HFFc6 (cell line): ENCODE results near the gene SPRING1. TPM values are rescaled to one million over a fixed set of nuclear protein-coding genes. Genes with fewer than 3 reads are reported as not detected.

Source experiments
- DNase-seq: peaks from one replicate; pipeline ENCODE4 v3.0.0-alpha.2; 2018
- H3K27ac Mint-ChIP-seq: 2 replicates; pipeline ENCODE4 v1.8.0; 2020; ENCODE audit warnings: mild to moderate bottlenecking, mixed read lengths
- H3K27me3 Mint-ChIP-seq: 2 replicates; pipeline ENCODE4 v1.8.0; 2021; ENCODE audit warnings: mild to moderate bottlenecking, moderate library complexity, mixed read lengths; ENCODE audit not compliant: insufficient read depth
- H3K36me3 Mint-ChIP-seq: 2 replicates; pipeline ENCODE4 v1.8.0; 2021; ENCODE audit warnings: low read depth, mixed read lengths
- H3K4me1 Mint-ChIP-seq: 2 replicates; pipeline ENCODE4 v1.8.0; 2020; ENCODE audit warnings: low read depth, mixed read lengths
- H3K4me3 Mint-ChIP-seq: 2 replicates; pipeline ENCODE4 v1.8.0; 2020; ENCODE audit warnings: mild to moderate bottlenecking, moderate library complexity, mixed read lengths
- H3K9me3 Mint-ChIP-seq: 2 replicates; pipeline ENCODE4 v1.8.0; 2020; ENCODE audit warnings: mild to moderate bottlenecking, mixed read lengths
- total RNA-seq, 6 experiments: library from RNA; stranded (reverse); fragmentation: NEBNext Ultra II Directional; extraction: Animal tissue kit (Norgen Biotek cat#: 25700); gene quantifications; 2 replicates in 1 of 6; 3 replicates in 5 of 6; pipeline ENCODE4 v1.2.3, GENCODE V29; 2021
- TF ChIP-seq, protein P1 (sequence below): fragments of 200-600 bp; sonication (generic); IDR thresholded peaks from 2 replicates; pipeline ENCODE4 v1.5.0; 2021; ENCODE audit warnings: antibody characterized with exemption, mild to moderate bottlenecking

SPRING1 gene
- total RNA-seq, 6 experiments from 2014 or later: 29.3 to 39.5 (median 35.8) TPM

DNA sequence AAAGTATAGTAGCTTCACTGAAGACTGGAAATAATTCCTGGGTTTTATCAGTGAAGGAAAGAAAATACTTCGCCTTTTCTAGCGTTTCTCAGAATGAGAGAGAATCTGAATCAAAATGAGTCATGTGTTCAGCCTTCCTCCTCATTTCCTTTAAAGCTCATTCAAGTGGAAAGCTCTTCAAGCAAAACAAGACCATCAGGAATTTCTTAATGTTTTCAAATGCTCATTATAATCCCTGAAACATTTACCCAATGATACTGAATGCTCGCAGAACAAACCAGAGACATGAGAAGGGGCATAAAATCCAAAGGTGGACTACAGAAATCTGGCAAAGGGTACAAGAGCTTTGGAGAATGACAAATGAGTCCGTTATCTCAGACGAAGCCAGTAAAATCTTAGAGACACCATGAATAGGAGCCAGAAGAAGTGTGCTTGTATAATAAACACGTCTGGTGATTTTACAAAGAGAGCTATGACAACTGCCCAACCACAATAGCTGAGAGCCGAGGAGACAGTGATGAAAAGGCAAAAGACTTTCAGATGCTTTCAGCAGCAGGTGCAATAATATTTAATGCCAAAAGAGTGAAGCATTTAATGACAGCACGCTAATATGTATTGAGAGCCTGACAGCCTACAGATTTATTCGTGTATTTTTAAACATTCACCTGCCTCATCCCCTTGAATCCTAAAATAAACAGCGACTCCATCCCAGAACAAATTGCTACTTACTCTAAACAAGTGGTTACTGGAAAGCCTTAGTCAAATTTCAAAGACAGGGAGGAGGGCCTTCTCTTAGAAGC, 19.0 kb downstream of the SPRING1 start:
- TF ChIP-seq, protein P1, sequence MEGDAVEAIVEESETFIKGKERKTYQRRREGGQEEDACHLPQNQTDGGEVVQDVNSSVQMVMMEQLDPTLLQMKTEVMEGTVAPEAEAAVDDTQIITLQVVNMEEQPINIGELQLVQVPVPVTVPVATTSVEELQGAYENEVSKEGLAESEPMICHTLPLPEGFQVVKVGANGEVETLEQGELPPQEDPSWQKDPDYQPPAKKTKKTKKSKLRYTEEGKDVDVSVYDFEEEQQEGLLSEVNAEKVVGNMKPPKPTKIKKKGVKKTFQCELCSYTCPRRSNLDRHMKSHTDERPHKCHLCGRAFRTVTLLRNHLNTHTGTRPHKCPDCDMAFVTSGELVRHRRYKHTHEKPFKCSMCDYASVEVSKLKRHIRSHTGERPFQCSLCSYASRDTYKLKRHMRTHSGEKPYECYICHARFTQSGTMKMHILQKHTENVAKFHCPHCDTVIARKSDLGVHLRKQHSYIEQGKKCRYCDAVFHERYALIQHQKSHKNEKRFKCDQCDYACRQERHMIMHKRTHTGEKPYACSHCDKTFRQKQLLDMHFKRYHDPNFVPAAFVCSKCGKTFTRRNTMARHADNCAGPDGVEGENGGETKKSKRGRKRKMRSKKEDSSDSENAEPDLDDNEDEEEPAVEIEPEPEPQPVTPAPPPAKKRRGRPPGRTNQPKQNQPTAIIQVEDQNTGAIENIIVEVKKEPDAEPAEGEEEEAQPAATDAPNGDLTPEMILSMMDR: no peak
- Mint-ChIP-seq H3K27ac (peak overlapping the region; percentile 58), H3K27me3 (no peaks in the 10 kb centered on the region), H3K4me1 (peaks cover 33% of the 10 kb centered on the region), H3K9me3 (no peaks in the 10 kb centered on the region), H3K4me3 (0 out of 2 replicates have a peak overlapping the region, but pooled peaks have one; percentile 27), H3K36me3 (peaks cover 13% of the 10 kb centered on the region)
- no peak for DNase-seq

DNA sequence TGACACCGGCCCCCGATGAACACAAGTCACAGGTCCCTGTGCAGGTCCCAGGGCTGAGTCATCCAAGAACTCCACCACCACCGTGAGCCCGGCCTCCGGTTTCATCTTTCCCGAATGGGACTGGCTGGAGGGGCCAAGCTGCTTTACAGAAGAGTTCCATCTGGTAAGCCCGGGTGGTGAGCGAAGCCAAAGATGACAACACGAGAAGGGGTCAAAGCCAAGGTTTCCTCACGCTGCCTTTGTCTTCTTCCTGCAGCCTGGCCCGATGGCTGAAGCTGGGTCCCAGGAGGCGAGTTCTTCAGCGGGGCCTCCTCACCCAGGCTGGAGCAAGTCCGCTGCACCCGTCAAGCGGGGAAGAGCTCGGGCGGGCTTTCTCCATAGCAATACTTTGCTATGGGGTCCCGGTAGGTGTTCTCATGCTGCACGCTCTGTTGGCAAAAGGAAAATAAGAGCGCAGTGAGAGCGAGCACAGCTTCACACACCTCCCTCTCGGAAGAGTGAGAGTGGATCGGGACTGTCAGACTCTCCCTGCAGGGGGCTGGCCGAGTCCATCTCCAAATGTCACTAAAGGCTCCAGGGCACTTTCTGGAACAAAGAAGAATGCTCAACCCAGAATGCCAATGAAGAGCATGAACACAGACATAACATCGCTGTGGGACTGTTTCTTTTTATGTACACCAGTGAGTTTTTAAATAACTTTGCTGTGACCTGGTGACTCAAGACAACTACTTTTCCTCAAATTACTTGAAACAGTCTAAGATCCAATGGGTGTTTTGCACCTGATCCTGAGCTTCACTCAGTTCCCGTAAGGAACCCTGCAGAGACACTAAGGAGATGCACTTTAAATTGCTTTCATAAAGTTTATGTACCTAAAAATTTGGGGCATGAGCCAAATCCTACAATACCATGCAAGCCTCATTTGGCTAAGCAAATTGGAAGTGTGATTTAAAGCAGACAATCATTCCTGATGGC, 20.1 kb downstream of the SPRING1 start:
- Mint-ChIP-seq H3K9me3 (no peaks in the 10 kb centered on the region), H3K27ac (peak overlapping the region; percentile 58; the same call in 1 of the 2 replicates), H3K27me3 (no peaks in the 10 kb centered on the region), H3K36me3 (peaks cover 13% of the 10 kb centered on the region), H3K4me3 (no peak overlapping the region), H3K4me1 (peaks cover 37% of the 10 kb centered on the region)
- TF ChIP-seq, protein P1: no peak
- no peak for DNase-seq

DNA sequence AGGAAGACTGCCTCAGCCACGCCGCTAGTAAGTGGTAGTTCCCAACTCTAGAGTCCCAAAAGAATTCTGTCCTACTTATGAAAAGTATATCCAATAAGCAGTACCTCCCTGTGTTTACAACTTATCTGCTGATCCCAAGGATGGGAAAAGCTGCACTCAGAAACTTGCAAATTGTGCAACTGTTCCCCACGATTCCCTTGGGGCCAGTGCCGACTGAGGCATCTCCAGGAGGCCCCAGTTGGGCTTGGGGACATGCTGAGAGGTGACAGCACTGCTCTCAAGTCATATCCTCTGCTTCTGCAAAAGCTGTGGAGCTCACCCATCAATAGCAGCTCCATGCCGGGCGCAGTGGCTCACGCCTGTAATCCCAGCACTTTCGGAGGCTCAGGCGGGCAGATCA, 23.7 kb downstream of the SPRING1 start:
- Mint-ChIP-seq H3K4me1 (peaks cover 33% of the 10 kb centered on the region), H3K27me3 (no peaks in the 10 kb centered on the region), H3K9me3 (no peaks in the 10 kb centered on the region), H3K27ac (no peak overlapping the region), H3K4me3 (no peak overlapping the region), H3K36me3 (peaks cover 13% of the 10 kb centered on the region)
- DNase-seq: no peak
- TF ChIP-seq, protein P1: no peak

DNA sequence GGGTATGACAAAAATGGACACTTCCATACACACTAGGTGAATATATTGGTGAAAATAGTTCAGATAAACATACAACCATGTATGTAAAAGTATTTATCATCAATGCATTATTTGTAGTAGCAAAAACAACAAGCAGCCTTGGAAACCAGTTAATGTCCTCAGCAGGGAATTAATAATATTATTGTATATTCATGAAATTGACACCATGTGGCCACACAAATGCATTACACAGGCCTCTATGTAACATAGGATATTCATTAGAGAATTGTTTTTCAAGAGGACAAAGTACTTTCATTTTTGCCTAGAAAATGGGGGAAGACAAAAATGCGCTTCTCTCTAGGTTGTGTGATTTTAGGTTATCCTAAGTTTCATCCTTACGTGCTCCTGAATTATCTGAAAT, 24.3 kb downstream of the SPRING1 start:
- Mint-ChIP-seq H3K27me3 (no peaks in the 10 kb centered on the region), H3K4me1 (peaks cover 33% of the 10 kb centered on the region), H3K27ac (no peak overlapping the region), H3K36me3 (peaks cover 13% of the 10 kb centered on the region), H3K4me3 (no peak overlapping the region), H3K9me3 (no peaks in the 10 kb centered on the region)
- TF ChIP-seq, protein P1: peak; percentile 60
- no peak for DNase-seq

DNA sequence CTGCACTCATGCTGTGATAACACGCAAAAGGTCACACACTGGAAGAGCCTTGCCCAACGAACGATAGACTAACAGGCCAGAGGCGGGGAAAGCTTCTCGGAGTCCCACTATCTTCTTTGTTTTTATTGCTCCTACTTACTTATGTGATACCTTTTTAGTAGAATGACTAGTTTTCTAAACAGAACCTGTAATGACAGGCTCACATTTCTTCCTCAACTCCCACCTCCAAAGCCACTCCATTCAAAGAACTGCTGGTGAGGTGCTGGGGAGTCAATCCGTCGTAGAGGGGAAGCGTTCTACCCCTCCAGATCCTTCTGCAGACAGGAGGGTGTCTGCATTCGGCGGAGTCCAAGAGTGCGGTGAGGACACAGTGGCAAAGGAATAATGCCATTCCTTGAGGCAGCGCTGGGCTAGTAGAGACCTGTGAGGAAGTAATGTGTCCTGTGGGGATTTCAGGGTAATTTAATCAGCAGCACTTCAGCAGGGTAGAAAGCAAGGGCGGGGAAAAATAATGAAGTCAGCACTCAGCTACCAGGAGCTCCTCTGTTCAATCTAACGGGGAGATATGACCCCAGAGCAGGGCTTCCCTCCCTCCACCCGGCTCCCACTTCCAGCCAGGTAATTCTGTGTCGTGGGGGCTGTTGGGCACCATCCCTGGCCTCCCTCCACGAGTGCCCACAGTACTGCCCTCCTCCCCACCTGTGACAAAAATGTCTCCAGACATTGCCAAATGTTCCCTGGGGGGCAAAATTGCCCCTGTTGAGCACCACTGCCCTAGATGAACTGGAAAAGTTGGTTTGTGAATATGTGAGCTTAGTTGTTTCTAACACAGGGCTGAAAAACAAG, 25.2 kb downstream of the SPRING1 start:
- H3K27me3 Mint-ChIP-seq: no peaks in the 10 kb centered on the region
- H3K4me1 Mint-ChIP-seq: peaks cover 26% of the 10 kb centered on the region
- H3K36me3 Mint-ChIP-seq: peaks cover 13% of the 10 kb centered on the region
- H3K4me3 Mint-ChIP-seq: no peak overlapping the region
- DNase-seq: no peak
- no peak overlapping the region for H3K27ac Mint-ChIP-seq
- H3K9me3 Mint-ChIP-seq: no peaks in the 10 kb centered on the region
- TF ChIP-seq, protein P1: no peak
